ENCODE measurements around the gene B3GNT5. TPM values are rescaled to one million over a fixed set of nuclear protein-coding genes. Genes with fewer than 3 reads are reported as not detected.

Gene B3GNT5
- total RNA-seq, 2 donors from 2014 or later, result 10.5 to 18.0 TPM

DNA sequence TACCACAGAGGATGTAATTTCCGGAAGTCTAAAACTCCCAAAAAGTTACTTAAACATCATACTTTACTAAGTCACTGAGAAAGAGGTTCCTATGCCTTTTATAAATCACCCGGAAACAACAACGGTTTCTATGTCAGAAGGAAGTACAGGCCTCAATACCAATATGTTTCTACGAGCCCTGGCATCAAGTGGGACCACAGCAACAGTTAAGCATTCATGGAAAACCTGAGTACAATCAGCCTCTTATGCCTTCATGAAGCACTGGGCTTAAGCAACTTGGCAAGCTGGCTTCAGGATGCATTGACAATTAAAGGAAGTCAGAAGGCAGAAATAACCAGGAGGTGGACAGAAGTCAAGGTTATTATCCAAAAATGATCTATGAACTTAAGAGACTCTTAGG, 19.1 kb upstream of the B3GNT5 start:
- no peaks in the 10 kb centered on the region for H3K27me3 Mint-ChIP-seq (ENCODE audit: insufficient read depth)
- TF ChIP-seq, protein P1, sequence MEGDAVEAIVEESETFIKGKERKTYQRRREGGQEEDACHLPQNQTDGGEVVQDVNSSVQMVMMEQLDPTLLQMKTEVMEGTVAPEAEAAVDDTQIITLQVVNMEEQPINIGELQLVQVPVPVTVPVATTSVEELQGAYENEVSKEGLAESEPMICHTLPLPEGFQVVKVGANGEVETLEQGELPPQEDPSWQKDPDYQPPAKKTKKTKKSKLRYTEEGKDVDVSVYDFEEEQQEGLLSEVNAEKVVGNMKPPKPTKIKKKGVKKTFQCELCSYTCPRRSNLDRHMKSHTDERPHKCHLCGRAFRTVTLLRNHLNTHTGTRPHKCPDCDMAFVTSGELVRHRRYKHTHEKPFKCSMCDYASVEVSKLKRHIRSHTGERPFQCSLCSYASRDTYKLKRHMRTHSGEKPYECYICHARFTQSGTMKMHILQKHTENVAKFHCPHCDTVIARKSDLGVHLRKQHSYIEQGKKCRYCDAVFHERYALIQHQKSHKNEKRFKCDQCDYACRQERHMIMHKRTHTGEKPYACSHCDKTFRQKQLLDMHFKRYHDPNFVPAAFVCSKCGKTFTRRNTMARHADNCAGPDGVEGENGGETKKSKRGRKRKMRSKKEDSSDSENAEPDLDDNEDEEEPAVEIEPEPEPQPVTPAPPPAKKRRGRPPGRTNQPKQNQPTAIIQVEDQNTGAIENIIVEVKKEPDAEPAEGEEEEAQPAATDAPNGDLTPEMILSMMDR (conservative IDR thresholded peaks at IDR 0.05), result no peak
- Histone ChIP-seq H3K27me3 (ENCODE audit: control insufficient read depth, insufficient read depth, low read length, poor library complexity, severe bottlenecking) (no peaks in the 10 kb centered on the region), H3K4me1 (ENCODE audit: control insufficient read depth, insufficient read depth, low read length) (no peaks in the 10 kb centered on the region), H3K27ac (ENCODE audit: low read depth, low read length) (no peak overlapping the region), H3K9ac (ENCODE audit: extremely low read depth, low read length, poor library complexity, severe bottlenecking) (no peak overlapping the region), H3K4me3 (ENCODE audit: low read length) (no peak overlapping the region), H3K9me3 (ENCODE audit: control insufficient read depth, low read length) (peaks cover 6% of the 10 kb centered on the region), H3K36me3 (ENCODE audit: control insufficient read depth, insufficient read depth, low read length) (peaks cover 18% of the 10 kb centered on the region)
- H3K36me3 Mint-ChIP-seq (ENCODE audit: low read depth), result peaks cover 37% of the 10 kb centered on the region
- H3K4me1 Mint-ChIP-seq, result no peaks in the 10 kb centered on the region
- WGBS, 2 experiments (ENCODE audit: insufficient coverage in 1 of 2, insufficient read length in 1 of 2), result 94 to 98% methylated on average over 4 of the region's 4 CpGs
- DNase-seq, result no peak
- no peak overlapping the region for H3K4me3 Mint-ChIP-seq
- peaks cover 6% of the 10 kb centered on the region for H3K9me3 Mint-ChIP-seq
- H3K27ac Mint-ChIP-seq, result no peak overlapping the region

DNA sequence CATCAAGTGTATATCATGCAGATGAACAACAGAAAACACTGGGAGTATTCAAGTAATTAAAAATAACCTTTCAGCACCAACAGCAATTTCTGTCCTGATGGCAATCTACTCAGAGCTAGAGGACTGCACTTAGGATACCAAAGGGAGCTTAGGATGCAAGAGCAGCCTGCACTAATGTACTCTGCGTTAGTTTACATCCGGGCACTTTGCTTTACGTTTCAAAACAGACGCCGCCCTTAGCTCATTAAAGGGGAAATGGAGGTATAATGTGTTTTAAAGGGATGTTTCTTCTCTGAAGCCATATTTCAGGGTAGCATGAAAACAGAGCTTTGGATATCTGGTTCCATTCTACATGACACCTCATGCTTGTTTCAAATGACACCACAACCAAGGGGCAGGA, 14.0 kb upstream of the B3GNT5 start:
- no peak overlapping the region for H3K9ac ChIP-seq (ENCODE audit: extremely low read depth, low read length, poor library complexity, severe bottlenecking)
- 95 to 98% methylated on average over 5 of the region's 5 CpGs for WGBS, 2 experiments (ENCODE audit: insufficient coverage in 1 of 2, insufficient read length in 1 of 2)
- Mint-ChIP-seq H3K4me1 (no peaks in the 10 kb centered on the region), H3K9me3 (peaks cover 40% of the 10 kb centered on the region), H3K27me3 (ENCODE audit: insufficient read depth) (peaks cover 2% of the 10 kb centered on the region), H3K27ac (no peak overlapping the region), H3K36me3 (ENCODE audit: low read depth) (peaks cover 57% of the 10 kb centered on the region), H3K4me3 (no peak overlapping the region)
- no peak for DNase-seq
- H3K27ac ChIP-seq (ENCODE audit: low read depth, low read length), result no peak overlapping the region
- peaks cover 50% of the 10 kb centered on the region for H3K9me3 ChIP-seq (ENCODE audit: control insufficient read depth, low read length)
- TF ChIP-seq, protein P1 (conservative IDR thresholded peaks at IDR 0.05), result no peak
- no peaks in the 10 kb centered on the region for H3K4me1 ChIP-seq (ENCODE audit: control insufficient read depth, insufficient read depth, low read length)
- H3K36me3 ChIP-seq (ENCODE audit: control insufficient read depth, insufficient read depth, low read length), result peaks cover 38% of the 10 kb centered on the region
- H3K4me3 ChIP-seq (ENCODE audit: low read length), result no peak overlapping the region
- H3K27me3 ChIP-seq (ENCODE audit: control insufficient read depth, insufficient read depth, low read length, poor library complexity, severe bottlenecking), result no peaks in the 10 kb centered on the region

DNA sequence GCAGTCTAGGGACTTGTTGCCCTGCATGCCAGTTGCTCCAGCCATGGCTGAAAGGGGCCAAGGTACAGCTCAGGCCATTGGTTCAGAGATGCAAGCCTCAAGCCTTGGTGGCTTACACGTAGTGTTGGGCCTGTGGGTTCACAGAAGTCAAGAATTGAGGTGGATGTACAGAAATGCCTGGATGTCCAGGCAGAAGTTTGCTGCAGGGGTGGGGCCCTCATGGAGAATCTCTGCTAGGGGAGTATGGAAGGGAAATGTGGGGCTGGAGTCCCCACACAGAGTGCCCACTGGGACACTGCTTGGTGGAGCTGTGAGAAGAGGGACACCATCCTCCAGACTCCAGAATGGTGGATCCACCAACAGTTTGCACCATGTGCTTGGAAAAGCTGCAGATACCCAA, 10.6 kb upstream of the B3GNT5 start:
- no peak for DNase-seq
- peaks cover 2% of the 10 kb centered on the region for H3K27me3 Mint-ChIP-seq (ENCODE audit: insufficient read depth)

More for the DNA sequence above, 10.6 kb upstream of the B3GNT5 start:
- peaks cover 69% of the 10 kb centered on the region for H3K36me3 ChIP-seq (ENCODE audit: control insufficient read depth, insufficient read depth, low read length)
- no peak overlapping the region for H3K9ac ChIP-seq (ENCODE audit: extremely low read depth, low read length, poor library complexity, severe bottlenecking)
- Mint-ChIP-seq H3K9me3 (peaks cover 43% of the 10 kb centered on the region), H3K4me3 (no peak overlapping the region), H3K36me3 (ENCODE audit: low read depth) (peaks cover 81% of the 10 kb centered on the region), H3K27ac (no peak overlapping the region), H3K4me1 (no peaks in the 10 kb centered on the region)
- peaks cover 58% of the 10 kb centered on the region for H3K9me3 ChIP-seq (ENCODE audit: control insufficient read depth, low read length)
- TF ChIP-seq, protein P1 (conservative IDR thresholded peaks at IDR 0.05), result no peak
- H3K27me3 ChIP-seq (ENCODE audit: control insufficient read depth, insufficient read depth, low read length, poor library complexity, severe bottlenecking), result no peaks in the 10 kb centered on the region
- WGBS, 2 experiments (ENCODE audit: insufficient coverage in 1 of 2, insufficient read length in 1 of 2), result 90 to 100% methylated on average over 1 of the region's 1 CpG
- H3K4me1 ChIP-seq (ENCODE audit: control insufficient read depth, insufficient read depth, low read length), result no peaks in the 10 kb centered on the region
- no peak overlapping the region for H3K27ac ChIP-seq (ENCODE audit: low read depth, low read length)
- H3K4me3 ChIP-seq (ENCODE audit: low read length), result peak overlapping the region; percentile 51

Measured in endodermal cell (in vitro differentiated cells).